GM12878 (cell line): Measurements from ENCODE around the gene MSL3B.

Source experiments
- ATAC-seq: fragments of 200-7000 bp; cut with Tn5 transposase; 3 replicates; pipeline ENCODE4 v1.9.1; 2020; ENCODE audit warnings: mild to moderate bottlenecking, moderate library complexity
- BruUV-seq: library from RNA; stranded (reverse); fragments of 400-500 nt; replicated peaks from 2 replicates; lab custom pipeline; 2021; lab: Mats Ljungman, UMichigan
- CTCF ChIA-PET: fragments of 300-600 bp; sonication (Branson Sonifier 250); formaldehyde crosslinking; extraction: SDS; loops from one replicate; lab custom pipeline; 2021; ENCODE audit warnings: inconsistent platforms; lab: Yijun Ruan, JAX
- POLR2A ChIA-PET: fragments of 350-600 bp; formaldehyde crosslinking; extraction: SDS; loops from one replicate; lab custom pipeline; 2021; ENCODE audit warnings: inconsistent platforms; lab: Charles Lee
- RAD21 ChIA-PET: fragments of 300-600 bp; sonication (Branson Sonifier 250); formaldehyde crosslinking; loops from one replicate; lab custom pipeline; 2023; ENCODE audit warnings: antibody characterized with exemption; ENCODE audit not compliant: unreplicated experiment; lab: Charles Lee
- SMC1A ChIA-PET: fragments of 300-600 bp; sonication (Branson Sonifier 250); formaldehyde crosslinking; loops from one replicate; lab custom pipeline; 2023; ENCODE audit not compliant: unreplicated experiment, uncharacterized antibody; lab: Charles Lee
- DNase-seq: peaks from one replicate; pipeline ENCODE4 v3.0.0-alpha.2; 2011; ENCODE audit warnings: low read depth, low spot score
- FAIRE-seq: peaks from 3 replicates; lab custom pipeline; 2011; peaks lifted over from hg19 to GRCh38; lab: Jason Lieb, UNC
- H2AFZ ChIP-seq: 2 replicates; pipeline ENCODE4 v1.6.0; 2011; ENCODE audit warnings: low read depth, low read length, control low read depth; ENCODE audit not compliant: control insufficient read depth
- H3K27ac ChIP-seq: 2 replicates; pipeline ENCODE4 v1.5.1; 2011; ENCODE audit warnings: control low read depth; ENCODE audit not compliant: control insufficient read depth, insufficient read depth
- H3K27me3 ChIP-seq, 2 experiments: replicated peaks in 1 of 2; 2 replicates each; pipeline versions ENCODE4 v1.6.0 to v1.6.1; 2011; ENCODE audit warnings: low read length in 1 of 2; ENCODE audit not compliant: control insufficient read depth in 2 of 2, insufficient read depth in 2 of 2
- H3K36me3 ChIP-seq, 2 experiments: 2 replicates each; pipeline ENCODE4 v1.5.1; 2011; ENCODE audit warnings: low read length in 1 of 2; ENCODE audit not compliant: control insufficient read depth in 2 of 2, insufficient read depth in 2 of 2
- H3K4me1 ChIP-seq: 2 replicates; pipeline ENCODE4 v1.6.1; 2011; ENCODE audit warnings: mild to moderate bottlenecking, low read length, moderate library complexity, mixed read lengths; ENCODE audit not compliant: control insufficient read depth, insufficient read depth
- H3K4me2 ChIP-seq: 2 replicates; pipeline ENCODE4 v1.6.0; 2011; ENCODE audit warnings: control low read depth; ENCODE audit not compliant: control insufficient read depth, insufficient read depth
- H3K4me3 ChIP-seq: fragments of 200-600 bp; sonication (generic); 2 replicates; pipeline ENCODE4 v1.5.1; 2016
- H3K79me2 ChIP-seq: 2 replicates; pipeline ENCODE4 v1.6.0; 2011; ENCODE audit warnings: low read length; ENCODE audit not compliant: control insufficient read depth, insufficient read depth
- H3K9ac ChIP-seq: 2 replicates; pipeline ENCODE4 v1.8.0; 2011; ENCODE audit warnings: low read length, control low read depth, mixed read lengths; ENCODE audit not compliant: control insufficient read depth, insufficient read depth
- H3K9me3 ChIP-seq: replicated peaks from 3 replicates; pipeline ENCODE4 v1.5.1; 2011; ENCODE audit warnings: mild to moderate bottlenecking, low read length; ENCODE audit not compliant: control insufficient read depth, insufficient read depth
- H4K20me1 ChIP-seq: 2 replicates; pipeline ENCODE4 v1.6.0; 2011; ENCODE audit not compliant: control insufficient read depth, insufficient read depth
- ASH2L ChIP-seq: fragments of 300-600, 200-600 bp; sonication (generic); IDR thresholded peaks from 2 replicates; pipeline ENCODE4 v1.6.1; 2017; ENCODE audit warnings: low read depth, mild to moderate bottlenecking, borderline replicate concordance
- BCL3 ChIP-seq: IDR thresholded peaks from 2 replicates; pipeline ENCODE4 v1.6.1; 2011; ENCODE audit warnings: borderline replicate concordance, low read depth, mild to moderate bottlenecking, moderate library complexity, low read length; ENCODE audit not compliant: insufficient read depth, poor library complexity, severe bottlenecking
- EZH2 ChIP-seq: IDR thresholded peaks from 2 replicates; pipeline ENCODE4 v1.6.1; 2012; ENCODE audit warnings: low read depth, mild to moderate bottlenecking, control low read depth, inconsistent platforms, low read length, borderline replicate concordance; ENCODE audit not compliant: control insufficient read depth
- HCFC1 ChIP-seq: fragments of 150-350 bp; IDR thresholded peaks from 2 replicates; pipeline ENCODE4 v1.6.1; 2014; ENCODE audit warnings: low read length
- HDAC2 ChIP-seq: fragments of 200-600 bp; sonication (generic); IDR thresholded peaks from 2 replicates; pipeline ENCODE4 v1.6.1; 2017
- KAT2A ChIP-seq: conservative IDR thresholded peaks from 2 replicates; pipeline ENCODE4 v1.6.1; 2011; ENCODE audit warnings: low read depth, low read length; ENCODE audit not compliant: control insufficient read depth
- MXI1 ChIP-seq: fragments of 150-350 bp; IDR thresholded peaks from 2 replicates; pipeline ENCODE4 v1.6.1; 2011; ENCODE audit warnings: low read depth, mild to moderate bottlenecking, inconsistent platforms, low read length, improper control_type of control experiment
- POLR2A ChIP-seq: IDR thresholded peaks from 2 replicates; pipeline ENCODE4 v1.6.1; 2011; ENCODE audit warnings: low read depth, mild to moderate bottlenecking, low read length
- POLR2AphosphoS5 ChIP-seq: IDR thresholded peaks from 2 replicates; pipeline ENCODE4 v1.6.1; 2011; ENCODE audit warnings: mild to moderate bottlenecking, low read length, inconsistent platforms
- RAD21 ChIP-seq: IDR thresholded peaks from 2 replicates; pipeline ENCODE4 v1.6.1; 2011; ENCODE audit warnings: mild to moderate bottlenecking, low read depth, low read length, moderate library complexity; ENCODE audit not compliant: insufficient read depth
- RB1 ChIP-seq: fragments of 450-650 bp; formaldehyde crosslinking; IDR thresholded peaks from 2 replicates; pipeline ENCODE4 v1.6.1; 2017; ENCODE audit warnings: mild to moderate bottlenecking, borderline replicate concordance
- SMAD1 ChIP-seq: fragments of 450-650 bp; IDR thresholded peaks from 2 replicates; pipeline ENCODE4 v1.6.1; 2018; ENCODE audit warnings: mild to moderate bottlenecking, low read depth; ENCODE audit not compliant: partially characterized antibody
- STAT1 ChIP-seq: fragments of 450-650 bp; conservative IDR thresholded peaks from 2 replicates; pipeline ENCODE4 v1.6.1; 2014; ENCODE audit warnings: antibody characterized with exemption, mild to moderate bottlenecking
- SUPT20H ChIP-seq: IDR thresholded peaks from 2 replicates; pipeline ENCODE4 v1.6.1; 2011; ENCODE audit warnings: low read depth, mild to moderate bottlenecking, low read length, moderate library complexity, borderline replicate concordance; ENCODE audit not compliant: control insufficient read depth
- WRNIP1 ChIP-seq: IDR thresholded peaks from 2 replicates; pipeline ENCODE4 v1.6.1; 2011; ENCODE audit warnings: low read depth, low read length, improper control_type of control experiment, borderline replicate concordance
- WGBS: methylation state at CpG from one replicate; pipeline ENCODE4 v1.1.6; 2016; ENCODE audit warnings: low lambda C conversion rate; ENCODE audit not compliant: insufficient replicate concordance, insufficient coverage; ENCODE audit errors: missing lambda C conversion rate; 5-methylcytosine and 5-hydroxymethylcytosine counted together
- in situ Hi-C: fragments of 300-500 bp; cut with MboI; formaldehyde crosslinking; loops from 9 replicates; pipeline ENCODE4 v1.14.3; 2018; ENCODE audit warnings: mixed read lengths
- intact Hi-C: fragments of 100-400 bp; cut with micrococcal nuclease; formaldehyde crosslinking; loops from one replicate; pipeline ENCODE4 v1.14.2; 2022; ENCODE audit not compliant: unreplicated experiment
- TF ChIP-seq, protein P1 (sequence below): fragments of 150-350 bp; IDR thresholded peaks from 2 replicates; pipeline ENCODE4 v1.6.1; 2014; ENCODE audit warnings: mild to moderate bottlenecking, low read depth, low read length
- TF ChIP-seq, protein P2 (sequence below): fragments of 450-650 bp; formaldehyde crosslinking; IDR thresholded peaks from 2 replicates; pipeline ENCODE4 v1.4.0; 2020; ENCODE audit warnings: mild to moderate bottlenecking, moderate library complexity

Gene MSL3B

GRCh38 chr2:233817361-233817911 is 50.8 kb downstream of the MSL3B start:
- FAIRE-seq (no peak), ATAC-seq (no peak), DNase-seq (no peak)
- H3K79me2 ChIP-seq, result no peaks in the 10 kb centered on the region
- no peak overlapping the region for H3K9ac ChIP-seq
- no peaks in the 10 kb centered on the region for H4K20me1 ChIP-seq
- ChIA-PET POLR2A (no interaction called here), RAD21 (no interaction called here), CTCF (no interaction called here)
- no peaks in the 10 kb centered on the region; a peak in 3 of 4 replicates for H3K27me3 ChIP-seq
- no peaks in the 10 kb centered on the region for H3K9me3 ChIP-seq
- 26% methylated on average over 3 of the region's 3 CpGs for WGBS
- no TSS peak for BruUV-seq
- no peak overlapping the region for H3K4me2 ChIP-seq
- TF ChIP-seq SUPT20H, result no peak
- TF ChIP-seq POLR2A, result no peak
- no peak for TF ChIP-seq STAT1
- TF ChIP-seq SMAD1, result no peak
- TF ChIP-seq BCL3, result no peak
- TF ChIP-seq HCFC1, result no peak
- no peak for TF ChIP-seq POLR2AphosphoS5
- TF ChIP-seq, protein P1, sequence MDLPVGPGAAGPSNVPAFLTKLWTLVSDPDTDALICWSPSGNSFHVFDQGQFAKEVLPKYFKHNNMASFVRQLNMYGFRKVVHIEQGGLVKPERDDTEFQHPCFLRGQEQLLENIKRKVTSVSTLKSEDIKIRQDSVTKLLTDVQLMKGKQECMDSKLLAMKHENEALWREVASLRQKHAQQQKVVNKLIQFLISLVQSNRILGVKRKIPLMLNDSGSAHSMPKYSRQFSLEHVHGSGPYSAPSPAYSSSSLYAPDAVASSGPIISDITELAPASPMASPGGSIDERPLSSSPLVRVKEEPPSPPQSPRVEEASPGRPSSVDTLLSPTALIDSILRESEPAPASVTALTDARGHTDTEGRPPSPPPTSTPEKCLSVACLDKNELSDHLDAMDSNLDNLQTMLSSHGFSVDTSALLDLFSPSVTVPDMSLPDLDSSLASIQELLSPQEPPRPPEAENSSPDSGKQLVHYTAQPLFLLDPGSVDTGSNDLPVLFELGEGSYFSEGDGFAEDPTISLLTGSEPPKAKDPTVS, result no peak
- no peak for TF ChIP-seq RB1
- no peak for TF ChIP-seq ASH2L
- TF ChIP-seq RAD21, result no peak
- no peak for TF ChIP-seq KAT2A
- TF ChIP-seq, protein P2, sequence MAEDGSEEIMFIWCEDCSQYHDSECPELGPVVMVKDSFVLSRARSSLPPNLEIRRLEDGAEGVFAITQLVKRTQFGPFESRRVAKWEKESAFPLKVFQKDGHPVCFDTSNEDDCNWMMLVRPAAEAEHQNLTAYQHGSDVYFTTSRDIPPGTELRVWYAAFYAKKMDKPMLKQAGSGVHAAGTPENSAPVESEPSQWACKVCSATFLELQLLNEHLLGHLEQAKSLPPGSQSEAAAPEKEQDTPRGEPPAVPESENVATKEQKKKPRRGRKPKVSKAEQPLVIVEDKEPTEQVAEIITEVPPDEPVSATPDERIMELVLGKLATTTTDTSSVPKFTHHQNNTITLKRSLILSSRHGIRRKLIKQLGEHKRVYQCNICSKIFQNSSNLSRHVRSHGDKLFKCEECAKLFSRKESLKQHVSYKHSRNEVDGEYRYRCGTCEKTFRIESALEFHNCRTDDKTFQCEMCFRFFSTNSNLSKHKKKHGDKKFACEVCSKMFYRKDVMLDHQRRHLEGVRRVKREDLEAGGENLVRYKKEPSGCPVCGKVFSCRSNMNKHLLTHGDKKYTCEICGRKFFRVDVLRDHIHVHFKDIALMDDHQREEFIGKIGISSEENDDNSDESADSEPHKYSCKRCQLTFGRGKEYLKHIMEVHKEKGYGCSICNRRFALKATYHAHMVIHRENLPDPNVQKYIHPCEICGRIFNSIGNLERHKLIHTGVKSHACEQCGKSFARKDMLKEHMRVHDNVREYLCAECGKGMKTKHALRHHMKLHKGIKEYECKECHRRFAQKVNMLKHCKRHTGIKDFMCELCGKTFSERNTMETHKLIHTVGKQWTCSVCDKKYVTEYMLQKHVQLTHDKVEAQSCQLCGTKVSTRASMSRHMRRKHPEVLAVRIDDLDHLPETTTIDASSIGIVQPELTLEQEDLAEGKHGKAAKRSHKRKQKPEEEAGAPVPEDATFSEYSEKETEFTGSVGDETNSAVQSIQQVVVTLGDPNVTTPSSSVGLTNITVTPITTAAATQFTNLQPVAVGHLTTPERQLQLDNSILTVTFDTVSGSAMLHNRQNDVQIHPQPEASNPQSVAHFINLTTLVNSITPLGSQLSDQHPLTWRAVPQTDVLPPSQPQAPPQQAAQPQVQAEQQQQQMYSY (CRISPR knock-in tag), result no peak
- no peak for TF ChIP-seq MXI1
- no peak for TF ChIP-seq EZH2
- no peak for TF ChIP-seq HDAC2
- no peak for TF ChIP-seq WRNIP1
- TF ChIP-seq, all 136 proteins: peak for 0
- Histone ChIP-seq H3K36me3 (no peaks in the 10 kb centered on the region), H2AFZ (no peak overlapping the region), H3K4me1 (no peaks in the 10 kb centered on the region), H3K27ac (no peak overlapping the region), H3K4me3 (no peak overlapping the region)
- SMC1A ChIA-PET, result no interaction called here
- in situ Hi-C loops (no loop called here), intact Hi-C loops (no loop called here)
